SK-N-SH treated with all-trans-retinoic acid at 6 μM for 48 hours (cell line): ENCODE data around the gene PCED1A.

Source experiments
- ATAC-seq: fragments of 200-7000 bp; cut with Tn5 transposase; 3 replicates; pipeline ENCODE4 v1.9.1; 2020; ENCODE audit warnings: mild to moderate bottlenecking, moderate library complexity
- ARNTL ChIP-seq: fragments of 450-650 bp; formaldehyde crosslinking; IDR thresholded peaks from 2 replicates; pipeline ENCODE4 v1.5.0; 2020; ENCODE audit warnings: low read depth, mild to moderate bottlenecking, moderate library complexity, borderline replicate concordance
- BACH2 ChIP-seq: fragments of 250-450 bp; sonication (Bioruptor Pico); IDR thresholded peaks from 2 replicates; pipeline ENCODE4 v1.9.0; 2021; ENCODE audit warnings: mild to moderate bottlenecking, borderline replicate concordance
- CSDC2 ChIP-seq: fragments of 250-450 bp; sonication (Bioruptor Pico); IDR thresholded peaks from 2 replicates; pipeline ENCODE4 v1.5.0; 2020; ENCODE audit warnings: mild to moderate bottlenecking, moderate library complexity
- CSRNP3 ChIP-seq: fragments of 250-450 bp; sonication (Bioruptor Pico); IDR thresholded peaks from 2 replicates; pipeline ENCODE4 v1.5.1; 2021; ENCODE audit warnings: mild to moderate bottlenecking, moderate library complexity
- ESRRG ChIP-seq: fragments of 250-450 bp; sonication (Bioruptor Pico); IDR thresholded peaks from 2 replicates; pipeline ENCODE4 v1.6.1; 2021; ENCODE audit warnings: mild to moderate bottlenecking
- GLIS3 ChIP-seq: fragments of 250-450 bp; sonication (Bioruptor Pico); IDR thresholded peaks from 2 replicates; pipeline ENCODE4 v1.5.0; 2020; ENCODE audit warnings: mild to moderate bottlenecking, moderate library complexity
- ISL1 ChIP-seq: fragments of 250-450 bp; sonication (Bioruptor Pico); IDR thresholded peaks from 2 replicates; pipeline ENCODE4 v2.1.2; 2022; ENCODE audit warnings: mild to moderate bottlenecking, moderate library complexity
- OSR1 ChIP-seq: fragments of 250-450 bp; sonication (Bioruptor Pico); IDR thresholded peaks from 2 replicates; pipeline ENCODE4 v1.8.0; 2022; ENCODE audit warnings: moderate library complexity, mild to moderate bottlenecking, inconsistent platforms
- PATZ1 ChIP-seq: fragments of 250-450 bp; sonication (Bioruptor Pico); IDR thresholded peaks from 2 replicates; pipeline ENCODE4 v1.8.0; 2020; ENCODE audit warnings: mild to moderate bottlenecking, moderate library complexity, borderline replicate concordance
- POU6F1 ChIP-seq: fragments of 250-450 bp; sonication (Bioruptor Pico); IDR thresholded peaks from 2 replicates; pipeline ENCODE4 v1.8.0; 2021; ENCODE audit warnings: low read depth, mild to moderate bottlenecking, moderate library complexity, borderline replicate concordance
- RARB ChIP-seq: fragments of 250-450 bp; sonication (Bioruptor Pico); IDR thresholded peaks from 2 replicates; pipeline ENCODE4 v1.8.0; 2021; ENCODE audit warnings: mild to moderate bottlenecking, moderate library complexity
- SNAI2 ChIP-seq: fragments of 250-450 bp; sonication (Bioruptor Pico); IDR thresholded peaks from 2 replicates; pipeline ENCODE4 v1.5.0; 2020; ENCODE audit warnings: mild to moderate bottlenecking, moderate library complexity
- TCF4 ChIP-seq: fragments of 250-450 bp; sonication (Bioruptor Pico); IDR thresholded peaks from 2 replicates; pipeline ENCODE4 v1.8.0; 2021; ENCODE audit warnings: mild to moderate bottlenecking, moderate library complexity, borderline replicate concordance
- TOX ChIP-seq: fragments of 250-450 bp; sonication (Bioruptor Pico); IDR thresholded peaks from 2 replicates; pipeline ENCODE4 v1.8.0; 2021; ENCODE audit warnings: mild to moderate bottlenecking, moderate library complexity, borderline replicate concordance
- TSHZ2 ChIP-seq: fragments of 250-450 bp; sonication (Bioruptor Pico); IDR thresholded peaks from 2 replicates; pipeline ENCODE4 v1.5.0; 2020; ENCODE audit warnings: mild to moderate bottlenecking, moderate library complexity
- ZC3H10 ChIP-seq: fragments of 250-450 bp; sonication (Bioruptor Pico); IDR thresholded peaks from 2 replicates; pipeline ENCODE4 v1.5.1; 2021; ENCODE audit warnings: mild to moderate bottlenecking, moderate library complexity
- ZFP3 ChIP-seq: fragments of 250-450 bp; sonication (Bioruptor Pico); IDR thresholded peaks from 2 replicates; pipeline ENCODE4 v1.5.0; 2020; ENCODE audit warnings: mild to moderate bottlenecking, moderate library complexity
- ZFP30 ChIP-seq: fragments of 450-650 bp; formaldehyde crosslinking; IDR thresholded peaks from 2 replicates; pipeline ENCODE4 v1.5.0; 2022; ENCODE audit warnings: mild to moderate bottlenecking, moderate library complexity
- ZNF565 ChIP-seq: fragments of 450-650 bp; formaldehyde crosslinking; conservative IDR thresholded peaks from 2 replicates; pipeline ENCODE4 v1.5.0; 2020; ENCODE audit warnings: low read depth, mild to moderate bottlenecking, moderate library complexity
- ZNF70 ChIP-seq: fragments of 450-650 bp; formaldehyde crosslinking; IDR thresholded peaks from 2 replicates; pipeline ENCODE4 v1.5.0; 2020; ENCODE audit warnings: mild to moderate bottlenecking, moderate library complexity
- ZNF8 ChIP-seq: fragments of 450-650 bp; formaldehyde crosslinking; IDR thresholded peaks from 2 replicates; pipeline ENCODE4 v1.5.0; 2020; ENCODE audit warnings: mild to moderate bottlenecking, moderate library complexity
- TF ChIP-seq, protein P1 (sequence below): fragments of 250-450 bp; sonication (Bioruptor Pico); IDR thresholded peaks from 2 replicates; pipeline ENCODE4 v1.5.1; 2020; ENCODE audit warnings: low read depth, mild to moderate bottlenecking, moderate library complexity

The PCED1A gene

GRCh38 chr20:2887715-2888114 lies 47.3 kb upstream of the PCED1A start:
- ATAC-seq: no peak
- TF ChIP-seq CSRNP3 (no peak), ARNTL (no peak), BACH2 (CRISPR knock-in tag) (no peak), ZNF565 (no peak), OSR1 (CRISPR knock-in tag) (no peak), ZFP3 (no peak), SNAI2 (CRISPR knock-in tag) (no peak), ZFP30 (CRISPR knock-in tag) (no peak), ESRRG (CRISPR knock-in tag) (no peak), ISL1 (no peak), ZNF8 (CRISPR knock-in tag) (no peak), TOX (CRISPR knock-in tag) (no peak), ZNF70 (CRISPR knock-in tag) (no peak), POU6F1 (CRISPR knock-in tag) (no peak), RARB (no peak), GLIS3 (CRISPR knock-in tag) (no peak)
- TF ChIP-seq, protein P1, sequence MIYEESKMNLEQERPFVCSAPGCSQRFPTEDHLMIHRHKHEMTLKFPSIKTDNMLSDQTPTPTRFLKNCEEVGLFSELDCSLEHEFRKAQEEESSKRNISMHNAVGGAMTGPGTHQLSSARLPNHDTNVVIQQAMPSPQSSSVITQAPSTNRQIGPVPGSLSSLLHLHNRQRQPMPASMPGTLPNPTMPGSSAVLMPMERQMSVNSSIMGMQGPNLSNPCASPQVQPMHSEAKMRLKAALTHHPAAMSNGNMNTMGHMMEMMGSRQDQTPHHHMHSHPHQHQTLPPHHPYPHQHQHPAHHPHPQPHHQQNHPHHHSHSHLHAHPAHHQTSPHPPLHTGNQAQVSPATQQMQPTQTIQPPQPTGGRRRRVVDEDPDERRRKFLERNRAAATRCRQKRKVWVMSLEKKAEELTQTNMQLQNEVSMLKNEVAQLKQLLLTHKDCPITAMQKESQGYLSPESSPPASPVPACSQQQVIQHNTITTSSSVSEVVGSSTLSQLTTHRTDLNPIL (CRISPR knock-in tag): no peak

GRCh38 chr20:2883726-2884637 lies 43.5 kb upstream of the PCED1A start:
- no peak for TF ChIP-seq CSDC2 (CRISPR knock-in tag)
- no peak for TF ChIP-seq BACH2 (CRISPR knock-in tag)
- TF ChIP-seq ZNF8 (CRISPR knock-in tag): no peak
- ATAC-seq: no peak

- TF ChIP-seq, protein P1 (CRISPR knock-in tag): no peak
- TF ChIP-seq ZNF8 (CRISPR knock-in tag) (no peak), TSHZ2 (no peak), SNAI2 (CRISPR knock-in tag) (no peak), TCF4 (CRISPR knock-in tag) (no peak), ISL1 (no peak), ZC3H10 (CRISPR knock-in tag) (no peak), CSDC2 (CRISPR knock-in tag) (no peak), CSRNP3 (no peak), PATZ1 (no peak), OSR1 (CRISPR knock-in tag) (no peak), RARB (no peak), ZNF70 (CRISPR knock-in tag) (no peak), ARNTL (no peak)
- ATAC-seq: no peak
Observed at GRCh38 chr20:2880650-2881049, 40.2 kb upstream of the PCED1A start.
